GM18907 (cell line): Measurements from ENCODE around the gene BCAR1.
"Not testable (repeated sequence)": the region's sequence is repeated elsewhere in the genome, so short reads cannot be mapped to it uniquely, and the experiment has no call there.

Experiments
- ATAC-seq: cut with Tn5 transposase; IDR thresholded peaks from one replicate; pipeline ENCODE4 v1.9.1; 2021; ENCODE audit warnings: mild to moderate bottlenecking, moderate library complexity; ENCODE audit not compliant: unreplicated experiment

Gene BCAR1

GRCh38 chr16:75241955-75242354, 9.5 kb downstream of the BCAR1 start:
- ATAC-seq = no peak

GRCh38 chr16:75241412-75241811, 10.0 kb downstream of the BCAR1 start:
- ATAC-seq = no peak

- not testable (repeated sequence) for ATAC-seq
Measured at GRCh38 chr16:75240633-75241032, 10.8 kb downstream of the BCAR1 start.

- ATAC-seq = no peak
Measured at GRCh38 chr16:75239542-75240122, 11.8 kb downstream of the BCAR1 start.

GRCh38 chr16:75238853-75239541, 12.4 kb downstream of the BCAR1 start:
- no peak for ATAC-seq

GRCh38 chr16:75238132-75238852, 13.1 kb downstream of the BCAR1 start:
- no peak for ATAC-seq

GRCh38 chr16:75237398-75238131, 13.9 kb downstream of the BCAR1 start:
- no peak for ATAC-seq

- no peak for ATAC-seq
Measured at GRCh38 chr16:75236736-75237397, 14.6 kb downstream of the BCAR1 start.

GRCh38 chr16:75236232-75236631, 15.2 kb downstream of the BCAR1 start:
- ATAC-seq = no peak

GRCh38 chr16:75235721-75236193, 15.7 kb downstream of the BCAR1 start:
- no peak for ATAC-seq

- no peak for ATAC-seq
Measured at GRCh38 chr16:75234856-75235696, 16.3 kb downstream of the BCAR1 start.

- no peak for ATAC-seq
Measured at GRCh38 chr16:75233611-75233938, 17.8 kb downstream of the BCAR1 start.

- no peak for ATAC-seq
Measured at GRCh38 chr16:75231570-75231969, 19.9 kb downstream of the BCAR1 start.

- ATAC-seq = no peak
Measured at GRCh38 chr16:75230471-75231110, 20.8 kb downstream of the BCAR1 start.

- ATAC-seq = no peak
Measured at GRCh38 chr16:75229172-75230031, 22.0 kb downstream of the BCAR1 start.

- ATAC-seq = no peak
Measured at GRCh38 chr16:75228143-75228976, 23.1 kb downstream of the BCAR1 start.

- ATAC-seq = no peak
Measured at GRCh38 chr16:75227361-75228142, 23.9 kb downstream of the BCAR1 start.
